CD4-positive, alpha-beta T cell treated with Interleukin-21 for 1 hour (primary cell): ENCODE measurements around the gene ERH.
"Not testable (repeated sequence)": the region's sequence is repeated elsewhere in the genome, so short reads cannot be mapped to it uniquely, and the experiment has no call there.

Experiments used
- DNase-seq: peaks from one replicate; pipeline ENCODE4 v3.0.0-alpha.2; 2020

The ERH gene

DNA sequence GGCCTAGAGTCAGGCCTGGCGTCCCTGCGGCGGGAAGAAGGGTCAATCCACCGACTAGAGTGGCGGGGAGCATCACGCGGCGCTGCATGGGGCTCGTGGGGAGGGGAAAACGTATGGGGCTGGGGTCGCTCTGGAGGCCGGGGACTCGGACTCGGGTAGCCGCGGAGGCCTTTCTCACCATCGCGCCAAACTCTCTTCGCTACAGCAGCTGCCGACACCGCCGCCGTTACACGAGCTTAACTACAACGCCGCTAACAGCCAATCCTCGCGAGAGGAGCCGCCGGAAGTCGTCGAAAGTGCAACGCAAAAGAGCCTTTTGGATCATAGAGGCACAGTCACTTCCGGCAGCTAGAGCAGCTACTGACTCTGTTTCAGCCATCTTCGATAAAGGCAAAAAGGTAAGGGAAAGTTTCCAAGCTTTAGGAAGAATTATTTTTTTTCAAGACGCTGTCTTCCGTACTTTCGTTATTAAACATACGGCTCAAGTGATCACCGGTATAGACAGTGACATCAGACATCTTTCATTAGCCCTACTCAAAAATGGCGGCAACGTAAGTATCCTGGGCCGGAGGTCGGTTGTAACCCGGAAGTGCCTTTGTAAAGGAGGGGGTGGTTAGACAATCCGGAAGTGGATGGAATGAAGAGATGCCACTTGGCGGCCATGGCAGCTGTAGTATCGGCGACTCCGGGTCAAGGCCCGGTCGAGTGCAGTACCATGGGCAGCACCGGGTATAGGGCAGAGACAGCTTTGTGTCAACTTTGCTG is at the start of gene ERH, which contains the start of gene SLC39A9:
TSS of gene ERH (minus strand) at position 247 of the 765 bp plus-strand sequence. CDS start at position 181, 66 bp downstream.
TSS of gene SLC39A9 (plus strand) at position 640 of the 765 bp plus-strand sequence. CDS start 678 bp downstream, outside the sequence.
- DNase-seq, result peak; percentile 96

GRCh38 chr14:69443296-69443805 is 45.3 kb upstream of the ERH start:
- DNase-seq, result no peak

GRCh38 chr14:69441948-69442347 is 43.8 kb upstream of the ERH start:
- no peak for DNase-seq

DNA sequence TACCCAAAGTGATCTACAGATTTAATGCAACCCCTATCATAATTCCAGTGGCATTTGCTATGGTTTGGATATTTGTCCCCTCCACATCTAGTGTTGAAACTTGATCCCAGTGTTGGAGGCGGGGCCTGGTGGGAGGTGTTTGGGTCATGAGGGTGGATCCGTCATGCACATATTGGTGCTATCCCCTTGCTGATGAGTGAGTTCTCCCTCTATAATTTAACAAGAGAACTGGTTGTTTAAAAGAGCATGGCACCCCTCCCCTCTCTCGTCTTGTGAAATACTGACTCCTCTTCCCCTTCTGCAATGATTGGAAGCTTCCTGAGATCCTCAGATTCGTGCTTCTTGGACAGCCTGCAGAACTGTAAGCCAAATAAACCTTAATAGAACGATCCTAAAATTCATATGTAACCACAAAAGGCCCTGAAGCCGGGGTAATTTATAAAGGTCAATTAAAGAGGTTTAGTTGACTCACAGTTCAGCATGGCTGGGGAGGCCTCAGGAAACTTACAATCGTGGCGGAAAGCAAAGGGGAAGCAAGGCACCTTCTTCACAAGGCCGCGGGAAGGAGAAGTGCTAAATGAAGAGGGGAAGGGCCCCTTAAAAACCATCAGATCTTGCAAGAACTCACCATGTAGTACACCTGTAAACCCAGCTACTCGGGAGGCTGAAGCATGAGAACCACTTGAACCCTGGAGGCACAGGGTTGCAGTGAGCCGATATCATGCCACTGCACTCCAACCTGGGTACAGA is 41.6 kb upstream of the ERH start:
- DNase-seq, result no peak

DNA sequence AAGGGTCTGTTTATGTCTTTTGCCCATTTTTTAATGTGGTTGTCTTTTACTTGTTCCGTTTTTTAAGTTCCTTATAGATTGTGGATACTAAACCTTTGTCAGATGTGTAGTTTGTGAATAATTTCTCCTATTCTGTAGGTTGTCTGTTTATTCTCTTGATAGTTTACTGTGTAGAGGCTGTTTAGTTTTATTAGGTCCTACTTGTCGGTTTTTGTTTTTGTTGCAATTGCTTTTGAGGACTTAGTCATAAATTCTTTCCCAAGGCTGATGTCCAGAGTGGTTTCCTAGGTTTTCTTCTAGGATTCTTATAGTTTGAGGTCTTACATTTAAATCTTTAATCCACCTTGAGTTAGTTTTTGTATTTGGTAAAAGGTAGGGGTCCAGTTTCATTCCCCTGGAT is 34.3 kb upstream of the ERH start:
- no peak for DNase-seq

- no peak for DNase-seq
Observed at GRCh38 chr14:69430306-69430939, 32.3 kb upstream of the ERH start.

GRCh38 chr14:69429643-69430042 is 31.5 kb upstream of the ERH start:
- DNase-seq, result no peak

DNA sequence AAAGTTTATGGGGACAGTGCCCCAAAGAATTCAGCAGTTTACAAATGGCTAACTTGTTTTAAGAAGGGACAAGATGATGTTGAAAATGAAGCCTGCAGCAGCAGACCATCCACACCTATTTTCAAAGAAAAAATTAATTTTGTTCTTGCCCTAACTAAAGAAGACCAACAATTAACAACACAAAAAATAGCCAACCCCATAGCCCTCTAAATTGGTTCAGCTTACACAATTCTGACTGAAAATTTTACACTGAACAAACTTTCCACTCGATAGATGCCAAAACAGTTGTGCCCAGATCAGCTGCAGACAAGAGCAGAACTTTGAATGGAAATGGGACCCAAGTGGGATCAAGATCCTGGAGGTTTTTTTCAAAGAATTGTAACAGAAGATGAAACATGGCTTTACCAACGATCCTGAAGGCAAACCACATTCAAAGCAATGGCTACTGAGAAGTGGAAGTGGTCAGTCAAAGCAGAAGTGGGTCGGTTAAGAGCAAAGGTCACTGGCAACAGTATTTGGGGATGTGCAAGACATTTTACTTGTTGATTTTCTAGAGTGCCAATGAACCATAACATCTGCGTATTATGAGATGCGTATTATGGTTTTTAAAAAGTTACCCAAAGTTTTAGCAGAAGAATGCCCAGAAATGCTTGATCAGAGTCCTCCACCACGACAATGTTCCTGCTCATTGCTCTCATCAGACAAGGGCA is 30.3 kb upstream of the ERH start:
- DNase-seq, result no peak

DNA sequence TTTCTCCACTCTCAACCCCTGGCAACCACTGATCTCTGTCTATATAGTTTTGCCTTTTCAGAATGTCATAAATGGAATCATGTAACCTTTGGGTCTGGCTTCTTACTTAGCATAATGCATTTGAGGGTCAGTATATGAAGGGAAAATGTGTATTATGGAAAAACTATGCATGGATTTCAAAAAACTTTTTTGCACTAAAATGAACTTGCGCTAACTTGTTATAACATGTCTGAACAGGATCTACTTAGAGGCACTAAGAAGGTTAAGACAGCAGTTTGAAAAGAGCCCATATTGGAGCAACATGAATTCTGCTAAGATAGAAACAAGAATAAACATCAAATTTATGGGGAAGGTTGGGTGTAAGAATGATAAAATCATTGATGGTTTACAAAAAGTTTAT is 29.5 kb upstream of the ERH start:
- DNase-seq, result no peak

GRCh38 chr14:69424149-69424923 is 26.2 kb upstream of the ERH start:
- DNase-seq, result no peak

DNA sequence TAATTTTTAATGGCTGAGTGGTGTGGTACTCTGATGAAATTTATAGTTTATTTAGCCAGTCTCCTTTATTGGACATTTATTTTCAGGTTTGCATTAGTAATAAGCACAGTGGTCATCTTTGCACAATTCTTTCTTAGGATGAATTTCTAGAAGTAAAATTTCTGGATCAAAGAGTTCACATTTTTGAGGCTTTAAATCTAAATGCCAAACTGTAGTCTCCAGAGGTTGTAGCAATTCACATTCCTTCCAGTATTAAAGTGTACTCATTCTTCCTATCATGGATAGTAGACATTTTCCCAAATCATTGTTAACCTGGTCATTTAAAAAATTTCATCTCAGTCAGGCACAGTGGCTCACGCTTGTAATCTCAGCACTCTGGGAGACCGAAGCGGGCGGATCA is 25.2 kb upstream of the ERH start:
- DNase-seq, result no peak

GRCh38 chr14:69416087-69416486 is 18.0 kb upstream of the ERH start:
- DNase-seq, result not testable (repeated sequence)

DNA sequence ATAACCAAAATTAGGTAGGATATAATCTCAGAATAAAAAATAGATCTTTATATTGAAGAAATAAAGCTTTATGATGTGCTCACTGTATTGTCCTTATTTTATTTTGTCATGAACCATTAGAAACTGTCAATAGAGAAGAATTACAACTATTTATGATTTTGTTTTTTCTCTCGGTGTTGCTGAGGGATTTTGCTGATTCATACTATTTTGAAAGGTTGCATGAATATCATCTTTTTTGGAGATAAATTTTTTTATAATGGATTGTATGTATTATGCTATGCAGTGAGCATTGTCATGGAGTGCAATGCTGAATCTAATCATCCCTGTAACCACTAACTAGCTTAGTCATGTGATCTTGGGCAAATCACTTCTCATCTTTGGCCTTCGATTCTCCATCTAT is 15.4 kb upstream of the ERH start:
- no peak for DNase-seq

- DNase-seq, result no peak
Observed at GRCh38 chr14:69408331-69408960, 10.3 kb upstream of the ERH start.

GRCh38 chr14:69405762-69406161 is 7.7 kb upstream of the ERH start:
- no peak for DNase-seq

- no peak for DNase-seq
Observed at GRCh38 chr14:69404883-69405282, 6.8 kb upstream of the ERH start.

- no peak for DNase-seq
Observed at GRCh38 chr14:69404478-69404877, 6.4 kb upstream of the ERH start.

GRCh38 chr14:69401841-69402240 is 3.7 kb upstream of the ERH start:
- DNase-seq, result no peak

GRCh38 chr14:69400154-69400553 is 2.1 kb upstream of the ERH start:
- DNase-seq, result no peak

GRCh38 chr14:69399750-69400149 is 1.7 kb upstream of the ERH start:
- no peak for DNase-seq

DNA sequence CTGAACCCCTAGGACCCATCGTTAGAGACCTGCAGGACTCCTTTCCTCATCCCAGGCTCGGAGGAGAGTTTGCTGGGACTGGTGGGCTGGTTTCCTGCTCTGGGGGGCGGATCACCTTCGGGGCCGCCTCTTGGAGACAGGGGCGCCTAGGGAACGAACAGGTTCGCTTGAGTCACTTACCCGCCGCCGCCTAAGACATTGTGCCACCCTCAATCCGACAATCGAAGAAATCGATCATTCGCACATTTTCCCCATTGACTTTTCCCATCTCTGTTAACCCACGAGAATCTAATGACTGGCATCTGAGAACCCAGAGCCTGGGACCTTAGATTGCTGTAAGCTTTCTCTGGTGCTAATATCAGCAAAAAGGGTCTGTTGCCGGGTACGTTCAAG is 715 bp upstream of the ERH start:
- no peak for DNase-seq

- DNase-seq, result no peak
Observed at GRCh38 chr14:69395929-69396328, 2.2 kb downstream of the ERH start.
